Measurements from ENCODE around the gene OFD1.

- TF ChIP-seq CTCF (IDR thresholded peaks at IDR 0.05), result no peak
- TF ChIP-seq POLR2A (IDR thresholded peaks at IDR 0.05), result no peak
These were observed 21.8 kb downstream of the OFD1 start for GRCh38 chrX:13756381-13756780.

Data from body of pancreas (tissue), 4 donors.